Measurements from ENCODE around the gene GLIS2. TPM values are rescaled to one million over a fixed set of nuclear protein-coding genes. Genes with fewer than 3 reads are reported as not detected.

GLIS2 gene
- total and polyA plus RNA-seq, 10 donors: 0.89 to 8.4 (median 3.3) TPM

GRCh38 chr16:4283939-4284338 lies 31.9 kb upstream of the GLIS2 start:
- Histone ChIP-seq H3K9me3 (no peaks in the 10 kb centered on the region), H3K27ac (no peak overlapping the region), H3K36me3 (no peaks in the 10 kb centered on the region), H3K4me3 (no peak overlapping the region), H3K27me3 (replicated peaks in 1 of 7) (peaks cover 0 to 15% (median 0%) of the 10 kb centered on the region in 7 donors), H3K4me1 (peaks cover 6 to 11% (median 9%) of the 10 kb centered on the region in 6 donors)
- no peak for TF ChIP-seq POLR2A (IDR thresholded peaks at IDR 0.05)
- TF ChIP-seq CTCF (IDR thresholded peaks at IDR 0.05 in 8 of 11, conservative IDR thresholded peaks at IDR 0.05 in 3 of 11): no peak
- no peak for TF ChIP-seq POLR2AphosphoS5 (IDR thresholded peaks at IDR 0.05)
- intact Hi-C loops (cut with DNase I; ENCODE audit: low total_unique reads): no loop called here
- DNase-seq: no peak
- WGBS, 5 donors: 85 to 97% (median 86%) methylated on average over 2 of the region's 2 CpGs

DNA sequence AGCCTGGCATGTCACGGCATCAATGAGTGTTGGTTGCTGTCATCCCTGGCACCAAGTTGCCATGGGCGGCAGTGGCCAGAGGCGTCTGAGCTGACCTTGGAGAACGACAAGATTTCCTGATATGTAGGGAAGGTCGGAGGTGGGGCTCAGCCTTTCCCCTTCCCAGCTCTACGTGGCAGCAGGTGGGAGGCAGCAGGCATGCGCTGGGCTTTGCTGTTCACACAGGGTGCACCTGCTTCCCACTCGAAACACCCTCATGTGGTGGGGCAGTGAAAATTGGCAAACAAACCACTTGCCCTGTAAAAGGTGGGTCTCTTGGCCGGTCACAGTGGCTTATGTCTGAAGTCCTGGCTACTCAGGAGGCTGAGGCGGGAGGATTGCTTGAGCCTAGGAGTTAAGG lies 30.7 kb upstream of the GLIS2 start:
- Histone ChIP-seq H3K4me1 (peaks cover 6 to 13% (median 10%) of the 10 kb centered on the region in 6 donors), H3K27me3 (replicated peaks in 1 of 7) (peaks cover 0 to 21% (median 0%) of the 10 kb centered on the region in 7 donors), H3K27ac (no peak overlapping the region), H3K9me3 (no peaks in the 10 kb centered on the region), H3K36me3 (no peaks in the 10 kb centered on the region), H3K4me3 (no peak overlapping the region)
- WGBS, 5 donors: 63 to 87% (median 76%) methylated on average over 10 of the region's 10 CpGs
- no peak for TF ChIP-seq CTCF (IDR thresholded peaks at IDR 0.05 in 8 of 11, conservative IDR thresholded peaks at IDR 0.05 in 3 of 11)
- TF ChIP-seq POLR2A (IDR thresholded peaks at IDR 0.05): no peak
- TF ChIP-seq POLR2AphosphoS5 (IDR thresholded peaks at IDR 0.05): no peak
- intact Hi-C loops (cut with DNase I; ENCODE audit: low total_unique reads): loop anchor here (5.0 kb wide), 1 partner anchor 47 kb away; no protein-coding TSS in a partner anchor
- no peak for DNase-seq

GRCh38 chr16:4288148-4288921 lies 27.5 kb upstream of the GLIS2 start:
- peak; percentile 94 for DNase-seq
- WGBS, 5 donors: 10 to 19% (median 14%) methylated on average over 19 to 22 of the region's 22 CpGs

More at GRCh38 chr16:4288148-4288921, 27.5 kb upstream of the GLIS2 start:
- H3K27me3 ChIP-seq (replicated peaks in 1 of 7): peaks cover 0 to 23% (median 0%) of the 10 kb centered on the region in 7 donors
- H3K27ac ChIP-seq: no peak overlapping the region
- H3K36me3 ChIP-seq: no peaks in the 10 kb centered on the region
- peaks cover 6 to 18% (median 10%) of the 10 kb centered on the region in 6 donors for H3K4me1 ChIP-seq
- peak overlapping the region in 1 of 8 donors; percentile 33 for H3K4me3 ChIP-seq
- TF ChIP-seq CTCF (IDR thresholded peaks at IDR 0.05 in 8 of 11, conservative IDR thresholded peaks at IDR 0.05 in 3 of 11) (peak; percentile 82 to 97 (median 92)), POLR2AphosphoS5 (IDR thresholded peaks at IDR 0.05) (peak; percentile 20 to 62 (median 59)), POLR2A (IDR thresholded peaks at IDR 0.05) (no peak)
- no peaks in the 10 kb centered on the region for H3K9me3 ChIP-seq
- intact Hi-C loops (cut with DNase I; ENCODE audit: low total_unique reads): loop anchor here (5.0 kb wide), 1 partner anchor 44 kb away; no protein-coding TSS in a partner anchor
